MM.1S (cell line): ENCODE results near the gene ENOX1.
A peak's percentile ranks its signal among the peaks of the same experiment; 100 is the strongest.

Experiments
- DNase-seq: peaks from one replicate; pipeline ENCODE4 v3.0.0-alpha.2; 2015
- H2AFZ ChIP-seq: fragments of 300-600 bp; sonication (generic); 2 replicates; pipeline ENCODE4 v1.6.0; 2016; ENCODE audit warnings: antibody characterized with exemption, low read length
- H3F3A ChIP-seq: fragments of 300-600 bp; sonication (generic); 2 replicates; pipeline ENCODE4 v1.6.1; 2016; ENCODE audit warnings: mild to moderate bottlenecking, antibody characterized with exemption, low read length, moderate library complexity, mixed read lengths; ENCODE audit not compliant: insufficient read depth
- H3K27ac ChIP-seq: fragments of 300-600 bp; sonication (generic); 2 replicates; pipeline ENCODE4 v1.5.1; 2016; ENCODE audit warnings: mild to moderate bottlenecking, low read length
- H3K27me3 ChIP-seq: fragments of 300-600 bp; sonication (generic); replicated peaks from 2 replicates; pipeline ENCODE4 v1.6.0; 2016; ENCODE audit warnings: low read length; ENCODE audit not compliant: insufficient read depth
- H3K36me3 ChIP-seq: fragments of 300-600 bp; sonication (generic); replicated peaks from 2 replicates; pipeline ENCODE4 v1.6.1; 2016; ENCODE audit warnings: mild to moderate bottlenecking, low read length, mixed read lengths; ENCODE audit not compliant: insufficient read depth
- H3K4me1 ChIP-seq: fragments of 300-600 bp; sonication (generic); 2 replicates; pipeline ENCODE4 v1.6.1; 2016; ENCODE audit warnings: low read length, mixed read lengths
- H3K4me2 ChIP-seq: fragments of 300-600 bp; sonication (generic); 2 replicates; pipeline ENCODE4 v1.6.0; 2016; ENCODE audit warnings: low read depth, low read length
- H3K4me3 ChIP-seq: fragments of 300-600 bp; sonication (generic); 2 replicates; pipeline ENCODE4 v1.5.1; 2016; ENCODE audit warnings: low read length, mixed read lengths
- H3K79me2 ChIP-seq: fragments of 300-600 bp; sonication (generic); 2 replicates; pipeline ENCODE4 v1.6.1; 2016; ENCODE audit warnings: mixed run types, low read length, mixed read lengths
- H3K9ac ChIP-seq: fragments of 300-600 bp; sonication (generic); 2 replicates; pipeline ENCODE4 v1.6.1; 2016; ENCODE audit warnings: low read length, mixed read lengths
- H3K9me2 ChIP-seq: fragments of 300-600 bp; sonication (generic); replicated peaks from 2 replicates; pipeline ENCODE4 v1.6.1; 2016; ENCODE audit warnings: mild to moderate bottlenecking, low read length, mixed read lengths; ENCODE audit not compliant: insufficient read depth
- H3K9me3 ChIP-seq: fragments of 300-600 bp; sonication (generic); replicated peaks from 2 replicates; pipeline ENCODE4 v1.6.1; 2016; ENCODE audit warnings: mild to moderate bottlenecking, low read length, mixed read lengths; ENCODE audit not compliant: insufficient read depth
- H4K20me1 ChIP-seq: fragments of 300-600 bp; sonication (generic); 2 replicates; pipeline ENCODE4 v1.6.1; 2016; ENCODE audit warnings: mild to moderate bottlenecking, low read length, moderate library complexity, mixed read lengths; ENCODE audit not compliant: insufficient read depth
- EZH2 ChIP-seq: fragments of 300-600 bp; sonication (generic); optimal IDR thresholded peaks from 2 replicates; pipeline ENCODE3; 2017; ENCODE audit warnings: low read depth, mild to moderate bottlenecking, antibody characterized with exemption, low read length, mixed read lengths
- EZH2phosphoT487 ChIP-seq: fragments of 300-600 bp; sonication (generic); IDR thresholded peaks from 2 replicates; pipeline ENCODE4 v1.6.1; 2018; ENCODE audit warnings: antibody characterized with exemption, low read length
- TF ChIP-seq, protein P1 (sequence below): fragments of 300-600 bp; sonication (generic); IDR thresholded peaks from 2 replicates; pipeline ENCODE4 v1.5.1; 2016; ENCODE audit warnings: antibody characterized with exemption, low read length, mixed read lengths

Gene ENOX1

GRCh38 chr13:43675577-43675976, 111.2 kb downstream of the ENOX1 start:
- Histone ChIP-seq H3K4me1 (peaks cover 11% of the 10 kb centered on the region), H3K36me3 (no peaks in the 10 kb centered on the region), H3F3A (no peaks in the 10 kb centered on the region), H3K27me3 (no peaks in the 10 kb centered on the region), H3K27ac (no peak overlapping the region), H3K9me2 (no peaks in the 10 kb centered on the region), H3K9me3 (no peaks in the 10 kb centered on the region), H3K9ac (no peak overlapping the region), H3K79me2 (no peaks in the 10 kb centered on the region), H4K20me1 (no peaks in the 10 kb centered on the region), H3K4me3 (no peak overlapping the region), H2AFZ (no peak overlapping the region), H3K4me2 (peak overlapping the region; percentile 37; the same call in 1 of the 2 replicates)
- DNase-seq = no peak
- TF ChIP-seq, protein P1, sequence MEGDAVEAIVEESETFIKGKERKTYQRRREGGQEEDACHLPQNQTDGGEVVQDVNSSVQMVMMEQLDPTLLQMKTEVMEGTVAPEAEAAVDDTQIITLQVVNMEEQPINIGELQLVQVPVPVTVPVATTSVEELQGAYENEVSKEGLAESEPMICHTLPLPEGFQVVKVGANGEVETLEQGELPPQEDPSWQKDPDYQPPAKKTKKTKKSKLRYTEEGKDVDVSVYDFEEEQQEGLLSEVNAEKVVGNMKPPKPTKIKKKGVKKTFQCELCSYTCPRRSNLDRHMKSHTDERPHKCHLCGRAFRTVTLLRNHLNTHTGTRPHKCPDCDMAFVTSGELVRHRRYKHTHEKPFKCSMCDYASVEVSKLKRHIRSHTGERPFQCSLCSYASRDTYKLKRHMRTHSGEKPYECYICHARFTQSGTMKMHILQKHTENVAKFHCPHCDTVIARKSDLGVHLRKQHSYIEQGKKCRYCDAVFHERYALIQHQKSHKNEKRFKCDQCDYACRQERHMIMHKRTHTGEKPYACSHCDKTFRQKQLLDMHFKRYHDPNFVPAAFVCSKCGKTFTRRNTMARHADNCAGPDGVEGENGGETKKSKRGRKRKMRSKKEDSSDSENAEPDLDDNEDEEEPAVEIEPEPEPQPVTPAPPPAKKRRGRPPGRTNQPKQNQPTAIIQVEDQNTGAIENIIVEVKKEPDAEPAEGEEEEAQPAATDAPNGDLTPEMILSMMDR = no peak
- no peak for TF ChIP-seq EZH2phosphoT487
- no peak for TF ChIP-seq EZH2

GRCh38 chr13:43669964-43670363, 116.8 kb downstream of the ENOX1 start:
- Histone ChIP-seq H3F3A (no peaks in the 10 kb centered on the region), H3K4me3 (no peak overlapping the region), H3K27me3 (no peaks in the 10 kb centered on the region), H3K27ac (no peak overlapping the region), H4K20me1 (no peaks in the 10 kb centered on the region), H3K36me3 (no peaks in the 10 kb centered on the region), H2AFZ (no peak overlapping the region), H3K9me3 (no peaks in the 10 kb centered on the region), H3K9me2 (no peaks in the 10 kb centered on the region), H3K4me1 (no peaks in the 10 kb centered on the region), H3K4me2 (no peak overlapping the region), H3K9ac (no peak overlapping the region), H3K79me2 (no peaks in the 10 kb centered on the region)
- DNase-seq = no peak
- TF ChIP-seq, protein P1 = no peak
- no peak for TF ChIP-seq EZH2phosphoT487
- TF ChIP-seq EZH2 = no peak

- Histone ChIP-seq H3K4me3 (no peak overlapping the region), H4K20me1 (no peaks in the 10 kb centered on the region), H3K9me3 (no peaks in the 10 kb centered on the region), H3K4me2 (no peak overlapping the region), H3F3A (no peaks in the 10 kb centered on the region), H2AFZ (no peak overlapping the region), H3K27ac (no peak overlapping the region), H3K27me3 (no peaks in the 10 kb centered on the region), H3K36me3 (no peaks in the 10 kb centered on the region), H3K79me2 (no peaks in the 10 kb centered on the region), H3K4me1 (no peaks in the 10 kb centered on the region), H3K9me2 (no peaks in the 10 kb centered on the region), H3K9ac (no peak overlapping the region)
- DNase-seq = no peak
- TF ChIP-seq, protein P1 = no peak
- TF ChIP-seq EZH2 (no peak), EZH2phosphoT487 (no peak)
These were observed 117.7 kb downstream of the ENOX1 start for GRCh38 chr13:43669101-43669500.
